HUES48 (cell line): ENCODE data around the gene OR9G4.

Source experiments
- H3K27ac ChIP-seq: one replicate; pipeline ENCODE4 v1.7.0; 2013; ENCODE audit warnings: low read depth, low read length, inconsistent platforms
- H3K27me3 ChIP-seq: 2 replicates; pipeline ENCODE4 v1.6.1; 2013; ENCODE audit warnings: mild to moderate bottlenecking, low read length; ENCODE audit not compliant: control insufficient read depth, insufficient read depth
- H3K36me3 ChIP-seq: 2 replicates; pipeline ENCODE4 v1.6.1; 2013; ENCODE audit warnings: low read length; ENCODE audit not compliant: control insufficient read depth, insufficient read depth
- H3K4me1 ChIP-seq: 2 replicates; pipeline ENCODE4 v1.6.1; 2013; ENCODE audit warnings: mild to moderate bottlenecking, low read length; ENCODE audit not compliant: control insufficient read depth, insufficient read depth
- H3K4me3 ChIP-seq: 2 replicates; pipeline ENCODE4 v1.5.1; 2013; ENCODE audit warnings: mild to moderate bottlenecking, low read depth, low read length
- H3K9ac ChIP-seq: 2 replicates; pipeline ENCODE4 v1.6.1; 2013; ENCODE audit warnings: mild to moderate bottlenecking, low read depth, low read length, moderate library complexity
- H3K9me3 ChIP-seq: 2 replicates; pipeline ENCODE4 v1.6.1; 2013; ENCODE audit warnings: low read length; ENCODE audit not compliant: control insufficient read depth, insufficient read depth

OR9G4 gene

GRCh38 chr11:56714206-56714605 lies 34.3 kb downstream of the OR9G4 start:
- no peak overlapping the region for H3K27ac ChIP-seq

GRCh38 chr11:56706486-56706885 lies 42.0 kb downstream of the OR9G4 start:
- H3K36me3 ChIP-seq, result no peaks in the 10 kb centered on the region
- H3K9me3 ChIP-seq, result no peaks in the 10 kb centered on the region; the same call in 1 of the 2 replicates
- H3K4me3 ChIP-seq, result no peak overlapping the region
- no peaks in the 10 kb centered on the region for H3K27me3 ChIP-seq
- no peak overlapping the region for H3K9ac ChIP-seq
- peak overlapping the region; percentile 4 for H3K27ac ChIP-seq
- no peaks in the 10 kb centered on the region for H3K4me1 ChIP-seq

More at GRCh38 chr11:56714206-56714605, 34.3 kb downstream of the OR9G4 start:
- H3K4me3 ChIP-seq, result no peak overlapping the region
- H3K9me3 ChIP-seq, result no peaks in the 10 kb centered on the region
- no peaks in the 10 kb centered on the region for H3K4me1 ChIP-seq
- H3K36me3 ChIP-seq, result no peaks in the 10 kb centered on the region
- H3K9ac ChIP-seq, result no peak overlapping the region
- H3K27me3 ChIP-seq, result no peaks in the 10 kb centered on the region

DNA sequence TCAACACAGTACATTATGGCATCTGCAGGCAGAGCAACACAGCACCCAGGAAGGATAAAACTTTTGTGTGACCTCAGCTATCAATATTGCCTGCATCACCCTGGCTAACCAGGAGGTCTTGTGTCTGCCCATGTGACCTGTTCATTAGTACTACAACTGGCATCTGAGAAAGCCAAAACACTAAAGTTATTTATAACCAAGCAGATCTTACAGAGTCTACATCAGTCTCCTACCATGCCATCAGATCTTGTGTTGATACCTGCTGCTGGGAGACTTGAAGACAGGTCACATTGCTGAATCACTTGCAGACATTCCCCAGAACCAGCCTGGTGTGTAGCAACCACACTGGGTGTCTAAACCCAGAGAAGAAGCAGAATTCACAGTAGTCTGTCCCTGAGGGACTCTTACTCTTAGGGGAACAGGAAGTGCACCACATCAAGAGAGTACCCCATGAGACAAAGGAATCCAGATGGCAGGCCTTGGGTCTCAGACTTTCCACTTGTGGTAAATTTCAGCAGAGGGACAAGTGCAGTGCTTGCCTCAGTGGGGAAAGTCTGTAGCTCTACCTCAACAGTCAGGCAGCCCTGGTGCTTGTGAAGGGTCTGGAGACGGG lies 42.6 kb downstream of the OR9G4 start:
- H3K27me3 ChIP-seq, result no peaks in the 10 kb centered on the region
- no peaks in the 10 kb centered on the region for H3K4me1 ChIP-seq
- no peaks in the 10 kb centered on the region for H3K36me3 ChIP-seq
- H3K9ac ChIP-seq, result no peak overlapping the region
- H3K4me3 ChIP-seq, result no peak overlapping the region
- H3K9me3 ChIP-seq, result no peaks in the 10 kb centered on the region; the same call in 1 of the 2 replicates
- peak overlapping the region; percentile 4 for H3K27ac ChIP-seq

GRCh38 chr11:56700914-56701485 lies 47.5 kb downstream of the OR9G4 start:
- Histone ChIP-seq H3K9ac (no peak overlapping the region), H3K27ac (no peak overlapping the region)

DNA sequence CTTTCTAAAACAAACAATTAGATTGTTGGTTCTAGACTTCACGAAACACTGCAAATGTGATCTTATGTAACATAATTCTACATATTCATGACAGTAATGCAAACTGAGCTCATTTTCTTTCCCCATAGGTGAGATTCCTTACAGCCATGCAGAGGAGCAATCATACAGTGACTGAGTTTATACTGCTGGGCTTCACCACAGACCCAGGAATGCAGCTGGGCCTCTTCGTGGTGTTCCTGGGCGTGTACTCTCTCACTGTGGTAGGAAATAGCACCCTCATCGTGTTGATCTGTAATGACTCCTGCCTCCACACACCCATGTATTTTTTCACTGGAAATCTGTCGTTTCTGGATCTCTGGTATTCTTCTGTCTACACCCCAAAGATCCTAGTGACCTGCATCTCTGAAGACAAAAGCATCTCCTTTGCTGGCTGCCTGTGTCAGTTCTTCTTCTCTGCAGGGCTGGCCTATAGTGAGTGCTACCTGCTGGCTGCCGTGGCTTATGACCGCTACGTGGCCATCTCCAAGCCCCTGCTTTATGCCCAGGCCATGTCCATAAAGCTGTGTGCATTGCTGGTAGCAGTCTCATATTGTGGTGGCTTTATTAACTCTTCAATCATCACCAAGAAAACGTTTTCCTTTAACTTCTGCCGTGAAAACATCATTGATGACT lies 48.1 kb downstream of the OR9G4 start:
- no peak overlapping the region for H3K4me3 ChIP-seq
- no peaks in the 10 kb centered on the region for H3K9me3 ChIP-seq
- H3K36me3 ChIP-seq, result no peaks in the 10 kb centered on the region
- no peaks in the 10 kb centered on the region for H3K4me1 ChIP-seq
- H3K27ac ChIP-seq, result no peak overlapping the region
- no peak overlapping the region for H3K9ac ChIP-seq
- H3K27me3 ChIP-seq, result no peaks in the 10 kb centered on the region

More at GRCh38 chr11:56700914-56701485, 47.5 kb downstream of the OR9G4 start:
- no peaks in the 10 kb centered on the region for H3K36me3 ChIP-seq
- H3K27me3 ChIP-seq, result no peaks in the 10 kb centered on the region
- no peaks in the 10 kb centered on the region for H3K4me1 ChIP-seq
- H3K4me3 ChIP-seq, result no peak overlapping the region
- H3K9me3 ChIP-seq, result no peaks in the 10 kb centered on the region

GRCh38 chr11:56698795-56699194 lies 49.7 kb downstream of the OR9G4 start, which contains the start of gene OR9G1:
Gene OR9G1, plus strand, starts transcription at chr11:56699095. Its CDS starts 1,293 bp downstream, at chr11:56700388.
- Histone ChIP-seq H3K4me3 (no peak within 1 kb of the TSS), H3K4me1 (no peaks in the 10 kb centered on the region), H3K9ac (no peak within 1 kb of the TSS), H3K27me3 (no peaks in the 10 kb centered on the region), H3K36me3 (no peaks in the 10 kb centered on the region), H3K9me3 (no peaks in the 10 kb centered on the region), H3K27ac (no peak within 1 kb of the TSS)

GRCh38 chr11:56693428-56693827 lies 55.1 kb downstream of the OR9G4 start:
- no peaks in the 10 kb centered on the region for H3K36me3 ChIP-seq
- H3K9ac ChIP-seq, result no peak overlapping the region
- H3K4me1 ChIP-seq, result 0 out of 2 replicates have a peak, but pooled peaks cover 11% of the 10 kb centered on the region
- no peak overlapping the region for H3K27ac ChIP-seq
- H3K9me3 ChIP-seq, result no peaks in the 10 kb centered on the region
- no peak overlapping the region for H3K4me3 ChIP-seq
- H3K27me3 ChIP-seq, result no peaks in the 10 kb centered on the region
